ENCODE results near the gene SMARCC1.
"Not testable (repeated sequence)": the region's sequence is repeated elsewhere in the genome, so short reads cannot be mapped to it uniquely, and the experiment has no call there.

SMARCC1 gene

GRCh38 chr3:47766186-47766585 is 15.5 kb downstream of the SMARCC1 start:
- DNase-seq, result no peak

GRCh38 chr3:47762233-47762632 is 19.5 kb downstream of the SMARCC1 start:
- no peak for DNase-seq

- no peak for DNase-seq
Measured at GRCh38 chr3:47761046-47761445, 20.6 kb downstream of the SMARCC1 start.

- not testable (repeated sequence) for DNase-seq
Measured at GRCh38 chr3:47760207-47760606, 21.5 kb downstream of the SMARCC1 start.

- DNase-seq, result no peak
Measured at GRCh38 chr3:47758261-47759025, 23.2 kb downstream of the SMARCC1 start.

- no peak for DNase-seq
Measured at GRCh38 chr3:47752716-47753115, 29.0 kb downstream of the SMARCC1 start.

GRCh38 chr3:47750811-47751354 is 30.8 kb downstream of the SMARCC1 start:
- DNase-seq, result not testable (repeated sequence)

GRCh38 chr3:47747558-47747957 is 34.1 kb downstream of the SMARCC1 start:
- DNase-seq, result no peak

- DNase-seq, result no peak
Measured at GRCh38 chr3:47746264-47746663, 35.4 kb downstream of the SMARCC1 start.

- DNase-seq, result no peak
Measured at GRCh38 chr3:47743855-47744254, 37.8 kb downstream of the SMARCC1 start.

GRCh38 chr3:47743352-47743751 is 38.3 kb downstream of the SMARCC1 start:
- not testable (repeated sequence) for DNase-seq

- DNase-seq, result no peak
Measured at GRCh38 chr3:47741925-47742324, 39.8 kb downstream of the SMARCC1 start.

GRCh38 chr3:47732143-47732542 is 49.5 kb downstream of the SMARCC1 start:
- DNase-seq, result no peak

GRCh38 chr3:47731061-47731460 is 50.6 kb downstream of the SMARCC1 start:
- no peak for DNase-seq

GRCh38 chr3:47722859-47723258 is 58.8 kb downstream of the SMARCC1 start:
- DNase-seq, result no peak

GRCh38 chr3:47717448-47717847 is 64.2 kb downstream of the SMARCC1 start:
- DNase-seq, result not testable (repeated sequence)

- DNase-seq, result no peak
Measured at GRCh38 chr3:47716656-47717055, 65.0 kb downstream of the SMARCC1 start.

- no peak for DNase-seq
Measured at GRCh38 chr3:47715928-47716327, 65.8 kb downstream of the SMARCC1 start.

- DNase-seq, result no peak
Measured at GRCh38 chr3:47714606-47715005, 67.1 kb downstream of the SMARCC1 start.

GRCh38 chr3:47713655-47714054 is 68.0 kb downstream of the SMARCC1 start:
- DNase-seq, result no peak

GRCh38 chr3:47712398-47712797 is 69.3 kb downstream of the SMARCC1 start:
- no peak for DNase-seq

- DNase-seq, result no peak
Measured at GRCh38 chr3:47711596-47711995, 70.1 kb downstream of the SMARCC1 start.

- no peak for DNase-seq
Measured at GRCh38 chr3:47705391-47705790, 76.3 kb downstream of the SMARCC1 start.

- no peak for DNase-seq
Measured at GRCh38 chr3:47704237-47704612, 77.5 kb downstream of the SMARCC1 start.

GRCh38 chr3:47701388-47701787 is 80.3 kb downstream of the SMARCC1 start:
- DNase-seq, result no peak
